Spleen (tissue), 7 donors: Measurements from ENCODE around the gene TSFM.
A peak's percentile ranks its signal among the peaks of the same experiment; 100 is the strongest.

ENCODE experiments used
- CTCF ChIP-seq, 11 experiments: fragments of 200-600 bp in 7 of 11; fragments of 450-650 bp in 4 of 11; sonication (generic) in 4 of 11; IDR thresholded peaks in 8 of 11; conservative IDR thresholded peaks in 3 of 11; 1 replicate in 7 of 11; 2 replicates in 4 of 11; pipeline versions ENCODE4 v1.4.0 to v1.8.0; 2016 to 2021; ENCODE audit warnings: antibody characterized with exemption in 11 of 11, inconsistent platforms in 4 of 11, mild to moderate bottlenecking in 1 of 11
- POLR2A ChIP-seq, 3 donors: fragments of 450-650 bp; IDR thresholded peaks; one replicate each; pipeline ENCODE4 v1.5.1; 2017; ENCODE audit warnings: antibody characterized with exemption in 3 of 3, mild to moderate bottlenecking in 1 of 3
- POLR2AphosphoS5 ChIP-seq, 3 donors: sonication (generic); formaldehyde crosslinking; IDR thresholded peaks; one replicate each; pipeline ENCODE4 v1.5.1; 2017; ENCODE audit warnings: antibody characterized with exemption in 3 of 3
- donor health status: DM: no; HTN: no; CAD: no; lungs with moderate emphysema.
- donor health status: DM: no; HTN: no; CAD: no.
- donor health status: DM: no; HTN: no; CAD: no.

- TF ChIP-seq CTCF (IDR thresholded peaks at IDR 0.05 in 8 of 11, conservative IDR thresholded peaks at IDR 0.05 in 3 of 11) (no peak), POLR2A (IDR thresholded peaks at IDR 0.05) (no peak), POLR2AphosphoS5 (IDR thresholded peaks at IDR 0.05) (peak in 1 of 3 donors; percentile 46)
Measured at GRCh38 chr12:57835366-57836288, 53.0 kb downstream of the TSFM start.
